ENCODE measurements around the gene ADRB2. TPM values are rescaled to one million over a fixed set of nuclear protein-coding genes. Genes with fewer than 3 reads are reported as not detected.
A peak's percentile ranks its signal among the peaks of the same experiment; 100 is the strongest.

ADRB2 gene
- total RNA-seq, 1 experiment from 2014 or later: not detected

GRCh38 chr5:148826739-148827070 lies 294 bp downstream of the ADRB2 start:
- intact Hi-C loops (cut with micrococcal nuclease; ENCODE audit: unreplicated experiment): loop anchor here (2.0 kb wide), 1 partner anchor 18 kb away; no protein-coding TSS in a partner anchor
- Histone ChIP-seq H3K9me3 (no peaks in the 10 kb centered on the region), H3K4me3 (ENCODE audit: low read depth, low read length) (peak overlapping the region; percentile 36), H3K27me3 (replicated peaks; ENCODE audit: control insufficient read depth, insufficient read depth, low read length) (no peaks in the 10 kb centered on the region), H3K4me1 (peaks cover 4% of the 10 kb centered on the region; the same call in 1 of the 2 replicates), H3K36me3 (ENCODE audit: control insufficient read depth, insufficient read depth, low read length) (no peaks in the 10 kb centered on the region)
- ChIA-PET POLR2A (no interaction called here), CTCF (interaction anchor here (1.0 to 1.5 kb wide), 2 partner anchors 85 to 288 kb away, joined by 3 to 6 read pairs; no protein-coding TSS in a partner anchor)
- no peak overlapping the region for H3K27ac Mint-ChIP-seq (ENCODE audit: unreplicated experiment)
- H3K27me3 Mint-ChIP-seq (ENCODE audit: insufficient read depth, unreplicated experiment): peaks cover 32% of the 10 kb centered on the region
- DNase-seq: no peak
- no peak overlapping the region for H3K4me3 Mint-ChIP-seq (ENCODE audit: unreplicated experiment)
- H3K36me3 Mint-ChIP-seq (ENCODE audit: insufficient read depth, unreplicated experiment): no peaks in the 10 kb centered on the region
- no peak for TF ChIP-seq CTCF (IDR thresholded peaks at IDR 0.05; ENCODE audit: insufficient read depth in 1 of 2, low read depth in 1 of 2, low read length in 1 of 2, severe bottlenecking in 1 of 2, unreplicated experiment in 1 of 2)
- H3K9me3 Mint-ChIP-seq (ENCODE audit: unreplicated experiment): no peaks in the 10 kb centered on the region
- no TSS peak for BruUV-seq (replicated peaks)
- H3K4me1 Mint-ChIP-seq (ENCODE audit: low read depth, unreplicated experiment): peaks cover 8% of the 10 kb centered on the region

- Mint-ChIP-seq H3K27ac (ENCODE audit: unreplicated experiment) (no peak overlapping the region), H3K36me3 (ENCODE audit: insufficient read depth, unreplicated experiment) (no peaks in the 10 kb centered on the region), H3K4me1 (ENCODE audit: low read depth, unreplicated experiment) (peaks cover 8% of the 10 kb centered on the region), H3K27me3 (ENCODE audit: insufficient read depth, unreplicated experiment) (peaks cover 37% of the 10 kb centered on the region), H3K4me3 (ENCODE audit: unreplicated experiment) (no peak overlapping the region), H3K9me3 (ENCODE audit: unreplicated experiment) (no peaks in the 10 kb centered on the region)
- Histone ChIP-seq H3K4me3 (ENCODE audit: low read depth, low read length) (no peak overlapping the region), H3K27me3 (replicated peaks; ENCODE audit: control insufficient read depth, insufficient read depth, low read length) (no peaks in the 10 kb centered on the region), H3K4me1 (peaks cover 4% of the 10 kb centered on the region; the same call in 1 of the 2 replicates), H3K9me3 (no peaks in the 10 kb centered on the region), H3K36me3 (ENCODE audit: control insufficient read depth, insufficient read depth, low read length) (no peaks in the 10 kb centered on the region)
- BruUV-seq (replicated peaks): no TSS peak
- CTCF ChIA-PET: no interaction called here
- DNase-seq: no peak
- no peak for TF ChIP-seq CTCF (IDR thresholded peaks at IDR 0.05; ENCODE audit: insufficient read depth in 1 of 2, low read depth in 1 of 2, low read length in 1 of 2, severe bottlenecking in 1 of 2, unreplicated experiment in 1 of 2)
- POLR2A ChIA-PET: no interaction called here
- intact Hi-C loops (cut with micrococcal nuclease; ENCODE audit: unreplicated experiment): loop anchor here (2.0 kb wide), 1 partner anchor 19 kb away; no protein-coding TSS in a partner anchor
Observed at GRCh38 chr5:148827723-148828122, 1.3 kb downstream of the ADRB2 start.

- Histone ChIP-seq H3K4me1 (peaks cover 4% of the 10 kb centered on the region; the same call in 1 of the 2 replicates), H3K4me3 (ENCODE audit: low read depth, low read length) (no peak overlapping the region), H3K27me3 (replicated peaks; ENCODE audit: control insufficient read depth, insufficient read depth, low read length) (no peaks in the 10 kb centered on the region), H3K36me3 (ENCODE audit: control insufficient read depth, insufficient read depth, low read length) (no peaks in the 10 kb centered on the region), H3K9me3 (no peaks in the 10 kb centered on the region)
- BruUV-seq (replicated peaks): no TSS peak
- intact Hi-C loops (cut with micrococcal nuclease; ENCODE audit: unreplicated experiment): no loop called here
- peaks cover 33% of the 10 kb centered on the region for H3K27me3 Mint-ChIP-seq (ENCODE audit: insufficient read depth, unreplicated experiment)
- H3K4me1 Mint-ChIP-seq (ENCODE audit: low read depth, unreplicated experiment): peaks cover 8% of the 10 kb centered on the region
- H3K36me3 Mint-ChIP-seq (ENCODE audit: insufficient read depth, unreplicated experiment): no peaks in the 10 kb centered on the region
- CTCF ChIA-PET: no interaction called here
- no peak overlapping the region for H3K4me3 Mint-ChIP-seq (ENCODE audit: unreplicated experiment)
- POLR2A ChIA-PET: no interaction called here
- H3K27ac Mint-ChIP-seq (ENCODE audit: unreplicated experiment): no peak overlapping the region
- H3K9me3 Mint-ChIP-seq (ENCODE audit: unreplicated experiment): no peaks in the 10 kb centered on the region
- TF ChIP-seq CTCF (IDR thresholded peaks at IDR 0.05; ENCODE audit: insufficient read depth in 1 of 2, low read depth in 1 of 2, low read length in 1 of 2, severe bottlenecking in 1 of 2, unreplicated experiment in 1 of 2): no peak
- no peak for DNase-seq
Observed at GRCh38 chr5:148828511-148829247, 2.3 kb downstream of the ADRB2 start.
